ENCODE results near the gene POLG2.
"Not testable (repeated sequence)": the region's sequence is repeated elsewhere in the genome, so short reads cannot be mapped to it uniquely, and the experiment has no call there.

POLG2 gene

DNA sequence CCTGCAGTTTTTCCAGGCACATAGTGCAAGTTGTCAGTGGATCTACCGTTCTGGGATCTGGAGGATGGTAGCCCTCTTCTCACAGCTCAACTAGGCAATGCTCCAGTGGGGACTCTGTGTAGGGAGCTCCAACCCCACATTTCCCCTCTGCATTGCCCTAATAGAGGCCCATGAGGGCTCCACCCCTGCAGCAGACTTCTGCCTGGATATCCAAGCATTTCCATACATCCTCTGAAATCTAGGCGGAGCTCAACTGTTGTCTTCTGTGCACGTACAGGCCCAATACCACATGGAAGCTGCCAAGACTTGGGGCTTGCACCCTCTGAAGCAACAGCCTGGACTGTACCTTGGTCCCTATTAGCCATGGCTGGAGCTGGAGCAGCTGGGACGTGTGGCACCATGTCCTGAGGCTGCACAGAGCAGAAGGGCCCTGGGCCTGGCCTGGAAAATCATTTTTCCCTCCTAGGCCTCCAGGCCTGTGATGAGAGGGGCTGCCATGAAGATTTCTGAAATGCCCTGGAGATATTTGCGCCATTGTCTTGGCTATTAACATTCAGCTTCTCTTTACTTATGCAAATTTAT, 58.8 kb downstream of the POLG2 start:
- DNase-seq (ENCODE audit: extremely low read depth, low read depth), result no peak

DNA sequence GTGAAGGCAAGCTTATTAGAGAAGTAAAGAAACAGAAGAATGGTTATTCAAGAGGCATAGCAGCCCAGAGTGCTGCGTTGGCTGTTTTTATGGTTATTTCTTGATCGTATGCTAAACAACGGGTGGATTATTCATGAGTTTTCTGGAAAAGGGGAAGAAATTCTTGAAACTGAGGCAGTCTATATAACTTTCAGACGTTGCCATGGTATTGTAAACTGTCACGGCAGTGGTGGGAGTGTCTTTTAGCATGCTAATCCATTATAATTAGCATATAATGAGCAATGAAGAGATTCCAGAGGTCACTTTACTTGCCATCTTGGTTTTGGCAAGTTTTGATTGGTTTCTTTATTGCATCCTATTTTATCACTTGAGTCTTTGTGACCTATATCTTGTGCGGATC, 65.3 kb downstream of the POLG2 start:
- no peak for DNase-seq (ENCODE audit: extremely low read depth, low read depth)
- TF ChIP-seq, protein P1, sequence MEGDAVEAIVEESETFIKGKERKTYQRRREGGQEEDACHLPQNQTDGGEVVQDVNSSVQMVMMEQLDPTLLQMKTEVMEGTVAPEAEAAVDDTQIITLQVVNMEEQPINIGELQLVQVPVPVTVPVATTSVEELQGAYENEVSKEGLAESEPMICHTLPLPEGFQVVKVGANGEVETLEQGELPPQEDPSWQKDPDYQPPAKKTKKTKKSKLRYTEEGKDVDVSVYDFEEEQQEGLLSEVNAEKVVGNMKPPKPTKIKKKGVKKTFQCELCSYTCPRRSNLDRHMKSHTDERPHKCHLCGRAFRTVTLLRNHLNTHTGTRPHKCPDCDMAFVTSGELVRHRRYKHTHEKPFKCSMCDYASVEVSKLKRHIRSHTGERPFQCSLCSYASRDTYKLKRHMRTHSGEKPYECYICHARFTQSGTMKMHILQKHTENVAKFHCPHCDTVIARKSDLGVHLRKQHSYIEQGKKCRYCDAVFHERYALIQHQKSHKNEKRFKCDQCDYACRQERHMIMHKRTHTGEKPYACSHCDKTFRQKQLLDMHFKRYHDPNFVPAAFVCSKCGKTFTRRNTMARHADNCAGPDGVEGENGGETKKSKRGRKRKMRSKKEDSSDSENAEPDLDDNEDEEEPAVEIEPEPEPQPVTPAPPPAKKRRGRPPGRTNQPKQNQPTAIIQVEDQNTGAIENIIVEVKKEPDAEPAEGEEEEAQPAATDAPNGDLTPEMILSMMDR (IDR thresholded peaks at IDR 0.05; ENCODE audit: low read depth, low read length), result no peak

More for the DNA sequence above, 58.8 kb downstream of the POLG2 start:
- TF ChIP-seq, protein P1 (IDR thresholded peaks at IDR 0.05; ENCODE audit: low read depth, low read length), result no peak

DNA sequence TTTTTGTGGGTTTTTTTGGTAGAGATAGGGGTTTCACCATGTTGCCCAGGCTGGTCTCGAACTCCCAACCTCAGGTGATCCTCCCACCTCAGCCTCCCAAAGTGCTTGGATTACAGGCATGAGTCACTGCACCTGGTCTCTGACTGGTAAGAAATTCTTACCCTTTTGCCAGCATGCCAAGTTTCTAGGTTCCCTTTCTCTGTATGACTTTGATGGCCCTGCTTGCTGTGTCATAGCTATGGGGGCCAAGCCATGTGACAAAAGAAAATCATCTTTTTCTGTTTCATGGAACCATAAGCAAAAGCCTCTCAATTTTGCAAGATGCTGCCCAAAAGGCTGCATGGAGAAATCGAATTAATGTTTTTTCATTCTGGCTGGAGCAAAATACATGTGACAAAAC, 66.8 kb downstream of the POLG2 start:
- DNase-seq (ENCODE audit: extremely low read depth, low read depth), result not testable (repeated sequence)

DNA sequence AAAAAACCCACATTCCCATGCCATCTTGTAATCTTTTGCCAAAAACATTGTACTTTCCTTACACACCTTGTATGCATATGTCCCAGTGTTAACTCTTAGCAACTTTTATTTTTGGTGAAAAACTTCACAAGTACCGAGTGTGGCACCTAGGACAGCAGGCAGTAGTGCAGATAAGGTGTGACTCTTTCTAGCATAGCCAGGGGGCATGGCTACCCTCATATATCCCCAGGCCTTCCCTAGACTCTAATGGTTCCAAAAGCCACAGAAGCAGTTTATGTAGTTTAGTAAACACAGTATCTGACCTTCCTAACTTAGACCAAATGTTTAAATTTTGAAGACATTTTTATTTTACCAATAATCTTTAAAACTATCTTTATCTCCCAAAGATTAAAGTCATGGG, 68.4 kb downstream of the POLG2 start:
- TF ChIP-seq, protein P1 (IDR thresholded peaks at IDR 0.05; ENCODE audit: low read depth, low read length), result no peak
- DNase-seq (ENCODE audit: extremely low read depth, low read depth), result no peak

All from AG09319 (cell line).